ENCODE results near the gene MAEL.

The MAEL gene

GRCh38 chr1:167056529-167057231, 67.6 kb downstream of the MAEL start:
- DNase-seq (ENCODE audit: low read depth) = no peak

- DNase-seq (ENCODE audit: low read depth) = no peak
Observed at GRCh38 chr1:167057241-167057688, 68.2 kb downstream of the MAEL start.

GRCh38 chr1:167059045-167059808, 70.1 kb downstream of the MAEL start:
- peak; percentile 12 for DNase-seq (ENCODE audit: low read depth)

GRCh38 chr1:167059809-167060107, 70.7 kb downstream of the MAEL start:
- DNase-seq (ENCODE audit: low read depth) = no peak

- no peak for DNase-seq (ENCODE audit: low read depth)
Observed at GRCh38 chr1:167060141-167061072, 71.3 kb downstream of the MAEL start.

- DNase-seq (ENCODE audit: low read depth) = no peak
Observed at GRCh38 chr1:167061073-167061464, 72.0 kb downstream of the MAEL start.

GRCh38 chr1:167064621-167065020, 75.5 kb downstream of the MAEL start:
- no peak for DNase-seq (ENCODE audit: low read depth)

- DNase-seq (ENCODE audit: low read depth) = no peak
Observed at GRCh38 chr1:167065471-167065870, 76.4 kb downstream of the MAEL start.

- peak; percentile 11 for DNase-seq (ENCODE audit: low read depth)
Observed at GRCh38 chr1:167066333-167067122, 77.4 kb downstream of the MAEL start.

- DNase-seq (ENCODE audit: low read depth) = no peak
Observed at GRCh38 chr1:167067904-167068303, 78.8 kb downstream of the MAEL start.

GRCh38 chr1:167068761-167069160, 79.7 kb downstream of the MAEL start:
- no peak for DNase-seq (ENCODE audit: low read depth)

- no peak for DNase-seq (ENCODE audit: low read depth)
Observed at GRCh38 chr1:167071286-167071685, 82.2 kb downstream of the MAEL start.

Data from GM04504 (cell line).